GM12892 (cell line): ENCODE measurements around the gene ANTXR1.

Experiments
- POLR2A ChIP-seq: IDR thresholded peaks from 2 replicates; pipeline ENCODE4 v1.6.1; 2011; ENCODE audit warnings: low read depth, low read length, control low read depth
- TAF1 ChIP-seq: IDR thresholded peaks from 2 replicates; pipeline ENCODE4 v1.6.1; 2011; ENCODE audit warnings: low read depth, mild to moderate bottlenecking, control low read depth, low read length, borderline replicate concordance

GRCh38 chr2:69099541-69099940 lies 86.6 kb downstream of the ANTXR1 start:
- TF ChIP-seq POLR2A (no peak), TAF1 (no peak)
